ENCODE data around the gene FAM47E. TPM values are rescaled to one million over a fixed set of nuclear protein-coding genes. Genes with fewer than 3 reads are reported as not detected.

The FAM47E gene
- total RNA-seq, 1 donor from 2014 or later, result 3.5 TPM

GRCh38 chr4:76306882-76307659 lies 55.5 kb downstream of the FAM47E start:
- peak; percentile 50 for TF ChIP-seq CTCF (conservative IDR thresholded peaks at IDR 0.05; ENCODE audit: low read depth, low read length)
- peak overlapping the region; percentile 89 for H3K4me3 ChIP-seq (ENCODE audit: low read depth, low read length)
- DNase-seq (ENCODE audit: low read depth), result no peak

- H3K4me3 ChIP-seq (ENCODE audit: low read depth, low read length), result peak overlapping the region; percentile 89
- no peak for TF ChIP-seq CTCF (conservative IDR thresholded peaks at IDR 0.05; ENCODE audit: low read depth, low read length)
- no peak for DNase-seq (ENCODE audit: low read depth)
Measured at GRCh38 chr4:76307660-76308014, 56.1 kb downstream of the FAM47E start.

- no peak for DNase-seq (ENCODE audit: low read depth)
- no peak for TF ChIP-seq CTCF (conservative IDR thresholded peaks at IDR 0.05; ENCODE audit: low read depth, low read length)
- no peak overlapping the region for H3K4me3 ChIP-seq (ENCODE audit: low read depth, low read length)
Measured at GRCh38 chr4:76308548-76308947, 57.0 kb downstream of the FAM47E start.

GRCh38 chr4:76309939-76310550 lies 58.5 kb downstream of the FAM47E start:
- TF ChIP-seq CTCF (conservative IDR thresholded peaks at IDR 0.05; ENCODE audit: low read depth, low read length), result no peak
- DNase-seq (ENCODE audit: low read depth), result no peak
- no peak overlapping the region for H3K4me3 ChIP-seq (ENCODE audit: low read depth, low read length)

- H3K4me3 ChIP-seq (ENCODE audit: low read depth, low read length), result no peak overlapping the region
- TF ChIP-seq CTCF (conservative IDR thresholded peaks at IDR 0.05; ENCODE audit: low read depth, low read length), result no peak
- DNase-seq (ENCODE audit: low read depth), result no peak
Measured at GRCh38 chr4:76310683-76311082, 59.2 kb downstream of the FAM47E start.

GRCh38 chr4:76311896-76312331 lies 60.4 kb downstream of the FAM47E start:
- no peak overlapping the region for H3K4me3 ChIP-seq (ENCODE audit: low read depth, low read length)
- DNase-seq (ENCODE audit: low read depth), result no peak
- TF ChIP-seq CTCF (conservative IDR thresholded peaks at IDR 0.05; ENCODE audit: low read depth, low read length), result no peak

- H3K4me3 ChIP-seq (ENCODE audit: low read depth, low read length), result no peak overlapping the region
- no peak for TF ChIP-seq CTCF (conservative IDR thresholded peaks at IDR 0.05; ENCODE audit: low read depth, low read length)
- no peak for DNase-seq (ENCODE audit: low read depth)
Measured at GRCh38 chr4:76312457-76312856, 60.9 kb downstream of the FAM47E start.
